ENCODE results near the gene ATP2B2. TPM values are rescaled to one million over a fixed set of nuclear protein-coding genes. Genes with fewer than 3 reads are reported as not detected.
A peak's percentile ranks its signal among the peaks of the same experiment; 100 is the strongest.

ATP2B2 gene
- total RNA-seq, 2 donors from 2014 or later, result not detected

DNA sequence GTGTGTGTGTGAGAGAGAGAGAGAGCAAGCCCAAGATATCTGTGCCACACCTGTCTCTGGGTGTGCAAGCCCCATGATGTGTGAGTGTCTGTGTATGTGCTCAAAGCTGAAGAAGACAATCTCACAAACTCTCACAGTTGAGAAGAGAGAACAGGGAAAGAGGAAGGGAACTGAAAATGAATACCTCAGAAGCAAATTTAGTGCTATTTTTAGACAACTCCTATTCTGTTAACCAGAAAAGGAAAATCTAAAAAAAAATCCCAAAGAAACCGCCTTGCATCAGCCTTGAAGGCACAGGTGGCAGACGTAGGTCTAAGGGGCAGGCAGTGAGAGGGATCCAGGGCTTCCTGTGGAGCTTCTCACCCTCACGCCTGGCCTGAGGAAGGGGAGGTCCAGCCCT lies 47.8 kb downstream of the ATP2B2 start:
- Mint-ChIP-seq H3K9me3 (no peaks in the 10 kb centered on the region), H3K36me3 (no peaks in the 10 kb centered on the region), H3K27ac (no peak overlapping the region)
- no peak for ATAC-seq
- no peak for DNase-seq (ENCODE audit: low spot score in 2 of 2)

DNA sequence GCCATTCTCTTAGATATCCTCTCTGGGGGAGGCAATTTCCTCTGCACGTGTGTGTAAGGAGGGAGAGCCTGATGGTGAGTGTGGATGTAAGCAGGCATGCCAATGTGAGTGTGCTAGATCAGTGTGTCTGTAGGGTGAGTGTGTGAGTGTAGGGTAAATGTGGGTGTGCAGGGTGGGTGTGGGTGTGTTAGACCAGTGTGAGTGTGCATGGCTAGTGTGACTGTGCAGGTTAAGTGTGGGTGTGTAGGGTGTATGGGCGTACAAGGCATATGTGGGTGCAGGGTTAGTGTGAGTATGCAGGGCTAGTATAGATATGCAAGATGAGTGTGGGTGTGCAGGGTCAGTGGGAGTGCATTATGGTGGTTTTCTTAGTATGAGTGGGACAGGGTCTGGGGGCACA lies 48.4 kb downstream of the ATP2B2 start:
- Mint-ChIP-seq H3K27ac (no peak overlapping the region), H3K36me3 (no peaks in the 10 kb centered on the region), H3K9me3 (no peaks in the 10 kb centered on the region)
- ATAC-seq (no peak), DNase-seq (ENCODE audit: low spot score in 2 of 2) (no peak)

DNA sequence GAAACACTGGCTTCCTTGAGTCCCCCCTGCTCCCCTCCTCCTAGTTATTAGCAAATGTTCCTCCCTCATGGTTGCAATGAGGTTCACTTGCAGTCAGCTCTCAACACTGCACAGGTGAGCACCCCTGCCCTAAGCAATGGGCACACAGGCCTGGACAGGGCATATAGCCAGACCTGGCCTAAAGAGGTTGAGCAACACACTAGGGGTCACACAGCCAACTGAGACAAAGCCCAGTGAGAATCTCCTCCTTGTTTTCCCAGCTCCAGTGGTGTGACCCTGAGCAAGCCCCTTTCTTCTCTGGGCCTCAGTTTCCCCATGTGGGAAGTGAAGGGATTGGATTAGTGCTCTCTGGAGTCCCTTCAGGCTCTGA lies 49.9 kb downstream of the ATP2B2 start:
- H3K9me3 Mint-ChIP-seq, result no peaks in the 10 kb centered on the region
- DNase-seq (ENCODE audit: low spot score in 2 of 2) (no peak), ATAC-seq (no peak)
- H3K27ac Mint-ChIP-seq, result no peak overlapping the region
- H3K36me3 Mint-ChIP-seq, result no peaks in the 10 kb centered on the region

DNA sequence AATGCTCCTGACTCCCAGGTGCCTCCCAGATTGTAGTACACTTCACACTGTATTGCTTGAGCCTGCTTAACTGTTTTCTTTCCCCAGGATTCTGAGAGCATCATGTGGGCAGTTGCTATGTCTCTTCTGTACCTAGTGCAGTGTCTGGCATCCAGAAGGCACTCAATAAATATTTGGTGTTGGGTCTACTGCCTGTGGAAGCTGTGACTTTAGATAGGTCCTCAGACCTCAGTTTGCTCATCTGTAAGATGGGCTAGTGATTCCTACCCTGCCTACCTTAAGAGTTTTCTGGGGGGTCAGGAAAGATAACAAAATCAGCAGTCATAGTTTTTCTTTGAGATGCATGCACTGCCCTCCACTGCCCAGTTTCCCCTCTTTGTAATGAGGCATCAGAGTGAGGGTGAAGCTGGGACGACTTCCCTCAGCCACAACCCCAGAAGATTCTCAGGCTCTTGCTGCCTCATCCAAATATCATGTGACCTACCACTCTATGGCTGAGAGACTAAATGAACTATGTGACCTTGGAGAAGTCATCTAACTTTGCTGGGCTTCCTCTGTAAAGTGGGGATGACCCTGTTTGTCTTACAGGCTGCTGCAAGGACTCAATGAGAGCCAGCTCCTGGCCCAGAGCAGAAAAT lies 50.4 kb downstream of the ATP2B2 start:
- no peaks in the 10 kb centered on the region for H3K9me3 Mint-ChIP-seq
- no peak for ATAC-seq

DNA sequence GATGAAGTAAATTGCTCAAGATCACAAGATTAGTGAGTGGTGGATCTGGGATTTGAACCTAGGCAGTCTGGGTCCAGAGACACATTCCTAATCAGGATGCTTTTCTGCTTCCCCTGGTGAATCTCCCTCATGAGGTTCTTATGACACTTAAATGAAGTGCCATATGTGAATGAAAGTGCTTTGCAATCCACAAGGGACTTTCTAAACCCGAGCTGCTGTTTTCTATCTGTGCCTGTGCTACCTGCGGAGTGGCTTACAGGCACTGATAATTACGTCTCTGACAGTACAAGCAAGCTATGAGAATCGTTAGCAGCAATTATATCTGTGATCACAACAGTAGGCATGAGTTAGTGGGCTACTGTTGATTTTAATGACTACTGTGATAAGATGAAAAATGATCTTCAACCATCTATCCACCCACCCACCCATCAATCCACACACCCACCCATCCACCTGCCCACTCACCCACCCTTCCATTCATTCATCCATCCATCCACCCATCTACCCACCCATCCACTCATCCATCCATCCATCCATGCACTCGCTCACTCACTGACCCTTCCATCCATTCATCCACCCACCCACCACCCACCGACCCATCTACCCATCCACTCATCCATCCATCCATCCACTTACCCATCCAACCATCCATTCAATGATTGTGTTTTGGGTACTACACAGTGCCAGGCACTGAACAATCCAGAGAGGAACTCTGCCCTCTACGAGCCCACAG lies 51.8 kb downstream of the ATP2B2 start:
- Mint-ChIP-seq H3K27ac (no peak overlapping the region), H3K36me3 (no peaks in the 10 kb centered on the region), H3K9me3 (no peaks in the 10 kb centered on the region)
- no peak for ATAC-seq
- no peak for DNase-seq (ENCODE audit: low spot score in 2 of 2)

More for the DNA sequence above, 50.4 kb downstream of the ATP2B2 start:
- Mint-ChIP-seq H3K27ac (no peak overlapping the region), H3K36me3 (no peaks in the 10 kb centered on the region)
- no peak for DNase-seq (ENCODE audit: low spot score in 2 of 2)

DNA sequence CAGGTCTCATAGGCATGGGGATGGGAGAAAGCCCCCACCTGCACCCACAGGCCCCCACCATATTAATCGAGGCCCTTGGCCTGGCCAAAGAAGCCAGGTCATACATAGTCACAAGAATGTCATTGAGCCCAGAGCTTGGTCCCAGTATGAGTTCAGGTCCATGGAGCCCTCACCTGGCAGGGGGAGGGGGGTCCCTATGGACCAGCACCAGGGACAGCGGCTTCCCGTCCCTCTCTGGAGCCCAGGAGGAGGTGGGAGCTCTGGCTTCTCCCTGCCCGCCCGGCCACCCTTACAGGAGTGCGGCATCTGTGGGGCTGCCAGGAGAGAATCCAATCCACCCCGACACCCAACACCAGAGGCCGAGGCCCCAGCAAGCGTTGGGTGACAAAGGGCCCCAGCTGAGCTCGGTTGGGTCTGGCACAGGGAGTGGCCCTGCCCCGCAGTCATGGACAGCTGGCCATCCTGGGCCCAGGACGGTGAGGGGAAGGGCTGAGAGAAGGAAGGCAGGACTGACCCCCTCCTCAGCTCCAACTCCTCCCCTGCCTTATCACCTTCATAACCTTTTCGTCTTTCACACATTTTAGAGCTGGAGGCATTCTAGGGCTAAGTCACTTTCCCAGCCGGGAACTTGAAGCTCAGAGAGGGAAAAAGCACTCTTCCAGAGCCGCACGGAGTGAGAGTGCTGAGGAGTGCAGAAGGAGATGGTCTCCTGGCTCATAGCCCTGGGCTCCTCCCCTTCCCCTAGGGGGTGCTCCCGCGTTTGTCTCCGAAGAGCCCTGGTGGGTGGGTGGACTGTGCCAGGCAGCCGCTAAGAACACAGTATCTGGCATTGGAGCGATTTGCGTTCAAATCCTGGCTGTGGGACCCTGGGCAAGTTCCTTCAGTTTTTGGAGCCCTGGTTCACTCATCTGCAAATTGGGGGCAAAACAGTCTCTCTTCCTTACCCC lies 54.6 kb downstream of the ATP2B2 start:
- no peak overlapping the region for H3K27ac Mint-ChIP-seq
- no peaks in the 10 kb centered on the region for H3K36me3 Mint-ChIP-seq
- DNase-seq (ENCODE audit: low spot score in 2 of 2) (no peak), ATAC-seq (no peak)
- no peaks in the 10 kb centered on the region for H3K9me3 Mint-ChIP-seq

DNA sequence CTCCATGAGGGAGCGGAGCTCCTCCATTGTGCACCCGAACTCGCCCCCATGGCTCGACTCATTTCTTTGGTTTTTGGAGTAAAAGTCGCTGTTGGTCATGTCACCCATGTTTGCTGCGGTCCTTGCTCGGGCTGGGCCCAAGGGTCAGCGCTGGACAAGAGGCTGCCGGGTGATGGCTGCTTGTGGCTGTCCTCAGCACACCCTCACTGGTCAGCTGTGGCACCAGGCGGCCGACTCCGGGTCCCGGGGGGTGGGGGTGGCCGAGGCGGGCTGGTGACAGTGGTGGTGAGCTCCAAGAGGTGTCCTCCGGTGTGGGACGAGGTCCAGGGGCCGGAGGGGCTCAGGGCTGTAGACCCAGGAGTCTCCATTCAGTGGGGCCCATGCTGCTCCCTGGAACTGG lies 56.0 kb downstream of the ATP2B2 start:
- Mint-ChIP-seq H3K36me3 (no peaks in the 10 kb centered on the region), H3K27ac (no peak overlapping the region), H3K9me3 (no peaks in the 10 kb centered on the region)
- ATAC-seq (no peak), DNase-seq (ENCODE audit: low spot score in 2 of 2) (no peak)

DNA sequence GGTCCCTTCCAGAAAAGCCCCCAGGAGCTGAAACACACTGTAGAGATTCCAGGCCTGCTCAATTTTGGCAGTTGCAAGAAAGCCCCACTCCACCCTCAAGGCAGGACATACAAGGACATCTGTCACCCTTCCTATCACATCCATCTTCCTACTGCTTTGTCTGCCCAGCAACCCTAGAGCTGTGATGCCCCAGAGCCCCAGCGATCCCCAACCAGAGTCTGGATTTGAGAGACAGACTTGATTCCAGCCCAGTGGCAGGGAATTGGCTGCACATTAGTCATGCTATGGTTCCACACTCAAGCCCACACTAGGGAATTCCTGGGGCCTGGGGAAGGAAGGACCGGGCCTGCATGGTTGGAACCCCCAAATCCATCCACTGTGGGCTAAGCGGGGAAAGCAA lies 56.8 kb downstream of the ATP2B2 start:
- Mint-ChIP-seq H3K27ac (no peak overlapping the region), H3K36me3 (no peaks in the 10 kb centered on the region), H3K9me3 (no peaks in the 10 kb centered on the region)
- DNase-seq (ENCODE audit: low spot score in 2 of 2) (no peak), ATAC-seq (no peak)

DNA sequence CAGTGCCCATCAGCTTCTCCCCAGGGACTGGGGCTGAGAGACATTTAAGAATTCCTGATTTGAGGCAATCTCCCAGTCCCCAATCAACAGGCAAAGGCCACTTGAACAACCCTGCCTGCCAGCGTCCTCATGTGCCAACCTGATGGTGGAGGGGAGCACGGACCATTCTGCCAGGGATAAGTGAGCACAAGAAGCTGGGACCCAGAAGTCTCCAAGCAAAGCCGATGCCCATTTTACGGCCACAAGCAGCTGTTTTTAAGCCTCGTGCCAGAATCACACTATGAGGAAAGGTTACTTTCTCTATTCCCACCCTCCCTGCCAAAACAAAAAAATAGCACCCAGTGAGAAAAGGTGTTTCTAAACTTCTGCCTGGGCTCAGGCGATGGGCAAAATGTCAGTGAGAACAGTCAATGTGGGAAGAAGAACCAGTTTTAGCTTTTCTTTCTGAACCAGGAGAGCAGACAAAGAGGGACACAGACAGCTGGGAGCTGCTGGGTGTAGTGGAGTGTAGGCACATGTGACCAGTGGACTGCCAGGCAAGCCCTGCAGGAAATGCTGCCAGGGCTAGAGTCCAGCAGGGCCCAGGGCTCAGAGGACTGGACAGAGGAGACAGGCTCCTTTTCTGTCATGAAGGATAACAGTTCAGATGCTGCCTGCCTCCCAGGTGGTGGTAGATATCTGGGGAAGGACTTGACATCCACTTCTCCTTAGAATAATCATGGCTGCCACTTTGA lies 57.7 kb downstream of the ATP2B2 start:
- Mint-ChIP-seq H3K36me3 (no peaks in the 10 kb centered on the region), H3K9me3 (no peaks in the 10 kb centered on the region), H3K27ac (no peak overlapping the region)
- DNase-seq (ENCODE audit: low spot score in 2 of 2), result no peak
- ATAC-seq, result no peak

DNA sequence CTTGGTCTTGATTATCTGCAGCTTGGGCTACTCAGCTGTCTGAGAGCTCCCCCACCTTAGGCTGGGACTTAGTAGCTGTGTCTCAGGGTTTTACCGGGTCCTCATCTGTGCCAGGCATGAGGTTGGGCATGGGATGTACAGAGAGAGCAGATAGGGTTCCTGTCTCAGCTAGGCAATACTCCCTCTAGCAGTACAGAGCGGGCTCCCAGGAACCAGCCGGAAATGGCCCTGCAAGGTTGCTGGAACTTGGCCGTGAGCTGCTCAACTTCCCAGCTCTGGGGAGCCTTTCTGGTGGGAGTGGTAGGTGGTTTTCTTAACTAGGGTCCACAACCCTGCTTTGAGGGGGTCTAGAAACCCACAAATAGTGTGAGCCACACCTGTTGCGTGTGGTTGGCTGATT lies 58.3 kb downstream of the ATP2B2 start:
- Mint-ChIP-seq H3K9me3 (no peaks in the 10 kb centered on the region), H3K27ac (no peak overlapping the region), H3K36me3 (no peaks in the 10 kb centered on the region)
- no peak for DNase-seq (ENCODE audit: low spot score in 2 of 2)
- no peak for ATAC-seq

DNA sequence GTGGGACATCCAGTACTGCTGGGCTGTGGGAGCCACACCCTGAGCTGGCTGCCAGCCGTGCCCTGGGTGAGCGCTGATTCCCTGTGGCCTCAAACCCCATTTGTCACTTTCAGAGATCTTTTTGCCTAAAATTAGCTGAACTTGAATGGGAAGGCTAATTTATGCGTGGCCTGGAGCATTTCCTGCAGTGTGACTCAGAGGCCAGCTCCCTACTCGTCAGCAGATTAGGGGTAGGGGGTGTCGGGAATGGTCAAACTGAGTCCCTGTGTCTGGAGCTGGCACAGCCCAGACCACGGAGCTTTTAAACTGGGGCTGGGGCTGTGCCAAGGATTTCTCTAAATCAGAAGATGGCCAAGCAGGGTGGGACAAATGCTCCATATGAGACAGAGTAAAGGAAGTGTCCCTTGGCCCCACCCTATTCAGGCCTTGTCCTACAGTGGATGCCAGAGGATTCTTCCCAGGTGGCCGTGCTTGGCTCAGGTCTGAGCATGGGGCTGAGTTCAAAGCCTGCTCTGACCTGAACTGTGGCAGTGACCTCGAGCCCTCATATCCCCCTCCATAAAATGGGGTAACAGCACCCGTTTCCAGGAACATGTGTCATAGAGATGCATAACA lies 59.7 kb downstream of the ATP2B2 start:
- Mint-ChIP-seq H3K27ac (no peak overlapping the region), H3K9me3 (no peaks in the 10 kb centered on the region), H3K36me3 (no peaks in the 10 kb centered on the region)
- DNase-seq (ENCODE audit: low spot score in 2 of 2) (no peak), ATAC-seq (no peak)

DNA sequence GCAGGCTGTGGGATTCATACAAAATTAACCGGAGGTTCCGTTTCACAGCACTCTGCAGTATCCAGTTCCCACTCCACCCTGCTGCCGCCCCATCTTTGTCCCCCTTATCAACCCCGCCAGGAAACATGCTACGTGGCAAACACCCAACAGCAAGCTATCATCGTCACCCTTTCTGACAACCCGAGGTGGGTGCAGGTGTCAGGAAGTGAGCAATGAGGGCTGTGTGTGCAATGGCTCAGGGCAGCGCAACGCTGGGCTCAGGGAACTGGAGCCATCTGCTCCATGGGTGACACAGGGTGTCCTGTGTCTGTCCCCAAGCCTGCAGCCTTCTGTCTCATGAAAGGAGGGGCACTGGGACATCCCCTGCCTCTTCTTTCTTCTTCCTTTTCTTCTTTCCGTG lies 60.9 kb downstream of the ATP2B2 start:
- Mint-ChIP-seq H3K27ac (peak overlapping the region in 1 of 2 donors; percentile 75), H3K36me3 (no peaks in the 10 kb centered on the region), H3K9me3 (no peaks in the 10 kb centered on the region)
- ATAC-seq (no peak), DNase-seq (ENCODE audit: low spot score in 2 of 2) (no peak)

DNA sequence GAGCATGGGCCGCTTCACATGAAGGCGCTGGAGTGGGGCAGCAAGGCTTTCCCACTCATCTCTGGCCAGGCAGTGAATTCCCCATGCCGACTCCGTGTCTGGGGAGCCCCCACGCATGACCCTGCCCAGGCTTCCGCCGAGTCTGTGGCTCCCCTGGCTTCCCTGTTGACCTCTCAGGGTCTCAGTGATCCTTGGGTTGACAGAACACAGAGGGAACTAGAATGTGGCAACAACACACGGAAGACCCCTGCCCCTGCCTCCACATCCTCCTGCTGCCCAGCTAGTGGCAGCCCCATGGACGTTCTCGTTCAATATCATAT lies 61.3 kb downstream of the ATP2B2 start:
- DNase-seq (ENCODE audit: low spot score in 2 of 2) (no peak), ATAC-seq (no peak)
- Mint-ChIP-seq H3K36me3 (no peaks in the 10 kb centered on the region), H3K9me3 (no peaks in the 10 kb centered on the region), H3K27ac (no peak overlapping the region)

DNA sequence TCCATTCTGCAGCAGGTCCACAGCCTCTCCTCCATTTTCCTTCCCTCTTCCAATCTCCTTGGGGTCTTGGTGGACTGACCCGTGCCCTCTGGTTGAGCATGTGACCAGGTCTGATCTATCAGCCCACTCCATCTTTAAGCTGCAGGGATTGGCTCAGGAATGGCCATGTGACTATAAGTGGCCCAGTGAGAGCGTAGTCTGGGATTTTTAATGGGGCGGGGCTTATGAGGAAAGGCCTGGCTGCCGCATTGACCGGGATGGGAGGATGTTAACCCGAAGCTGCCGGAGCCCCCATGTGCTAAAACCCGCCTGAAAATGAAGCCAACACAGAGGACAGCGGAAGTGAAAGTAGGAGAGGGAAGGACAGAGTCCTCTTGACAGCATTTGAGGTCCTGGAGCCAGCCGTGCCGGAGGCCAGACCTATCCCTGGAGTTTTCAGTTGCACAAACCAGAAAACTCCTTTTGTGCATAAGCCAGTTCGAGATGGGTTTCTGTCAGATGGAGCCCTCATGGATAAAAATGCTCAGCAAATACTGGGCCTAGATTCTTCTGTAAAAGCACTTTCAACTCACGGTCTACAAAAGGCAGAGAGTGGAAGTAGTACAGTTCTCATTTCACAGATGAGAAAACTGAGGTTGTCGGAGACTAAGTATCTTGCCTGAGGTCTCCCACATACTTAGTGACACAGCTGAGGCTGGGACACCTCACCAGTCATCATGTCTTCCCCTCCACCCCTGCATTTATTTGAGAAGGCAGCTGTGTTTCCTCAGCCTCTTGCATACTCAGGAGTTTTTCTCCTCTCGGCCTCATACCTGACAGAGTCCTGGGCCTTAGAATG lies 61.9 kb downstream of the ATP2B2 start:
- Mint-ChIP-seq H3K36me3 (no peaks in the 10 kb centered on the region), H3K9me3 (no peaks in the 10 kb centered on the region), H3K27ac (no peak overlapping the region)
- ATAC-seq (no peak), DNase-seq (ENCODE audit: low spot score in 2 of 2) (no peak)

DNA sequence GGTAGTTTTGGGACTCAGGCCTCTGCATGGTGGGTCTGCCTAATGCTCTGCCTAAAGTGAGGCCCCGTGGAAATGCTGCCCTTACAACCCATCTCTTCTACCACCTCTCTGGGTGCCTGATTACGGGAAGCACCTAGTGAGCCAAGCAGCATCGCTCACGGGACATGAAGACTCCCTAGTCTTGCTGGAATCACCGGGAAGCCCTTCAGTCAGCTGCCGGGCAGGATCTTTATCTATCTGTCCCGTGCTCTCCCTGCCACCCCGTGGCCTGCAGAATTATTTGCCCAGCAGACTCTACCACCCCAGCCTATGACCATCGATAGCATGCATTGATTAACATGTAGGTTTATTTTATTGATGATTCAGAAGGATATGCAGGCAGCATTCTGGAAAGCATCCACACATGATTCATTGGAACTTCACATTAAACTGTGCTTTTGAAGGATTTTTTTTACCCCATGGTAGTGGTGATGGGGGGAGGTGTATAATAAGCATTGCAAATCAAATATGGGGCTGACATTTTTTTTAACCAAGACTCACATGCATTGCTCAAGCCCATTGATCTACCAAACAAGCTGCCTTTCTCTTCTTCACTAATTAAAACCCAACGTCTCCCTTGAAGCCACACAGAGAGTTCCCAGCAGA lies 63.1 kb downstream of the ATP2B2 start:
- no peaks in the 10 kb centered on the region for H3K9me3 Mint-ChIP-seq
- no peak overlapping the region for H3K27ac Mint-ChIP-seq
- H3K36me3 Mint-ChIP-seq, result no peaks in the 10 kb centered on the region
- DNase-seq (ENCODE audit: low spot score in 2 of 2) (no peak), ATAC-seq (no peak)

All from activated naive CD4-positive, alpha-beta T cell treated with anti-CD3 and anti-CD28 coated beads, Interleukin-2, amount 50 U/mL, for 72 hours (primary cell).